Vagina (tissue), 2 donors: ENCODE measurements around the gene ADAMTS14. TPM values are rescaled to one million over a fixed set of nuclear protein-coding genes. Genes with fewer than 3 reads are reported as not detected.
"Not testable (repeated sequence)": the region's sequence is repeated elsewhere in the genome, so short reads cannot be mapped to it uniquely, and the experiment has no call there.

ENCODE experiments used
- DNase-seq, 2 donors: peaks; one replicate each; pipeline ENCODE4 v3.0.0-alpha.2; 2017; ENCODE audit errors: extremely low spot score in 2 of 2
- H3K27ac ChIP-seq: fragments of 200-600 bp; sonication (generic); one replicate; pipeline ENCODE4 v1.5.1; 2019
- H3K27me3 ChIP-seq: fragments of 200-600 bp; sonication (generic); one replicate; pipeline ENCODE4 v1.5.1; 2019
- H3K36me3 ChIP-seq, 2 donors: fragments of 200-600 bp; sonication (generic); one replicate each; pipeline ENCODE4 v1.5.1; 2017 to 2019
- H3K4me1 ChIP-seq: fragments of 200-600 bp; sonication (generic); one replicate; pipeline ENCODE4 v1.5.1; 2019
- H3K4me3 ChIP-seq, 2 donors: fragments of 200-600 bp; sonication (generic); 1 replicate in 1 of 2; 2 replicates in 1 of 2; pipeline ENCODE4 v1.5.1; 2016 to 2019
- H3K9me3 ChIP-seq: fragments of 200-600 bp; sonication (generic); one replicate; pipeline ENCODE4 v1.5.1; 2019
- POLR2A ChIP-seq, 2 donors: fragments of 450-650 bp; IDR thresholded peaks; one replicate each; pipeline ENCODE4 v1.6.1; 2017; ENCODE audit warnings: antibody characterized with exemption in 2 of 2, mild to moderate bottlenecking in 2 of 2, moderate library complexity in 2 of 2
- POLR2AphosphoS5 ChIP-seq, 2 donors: sonication (generic); formaldehyde crosslinking; IDR thresholded peaks; one replicate each; pipeline ENCODE4 v1.9.0; 2017; ENCODE audit warnings: antibody characterized with exemption in 2 of 2, mild to moderate bottlenecking in 2 of 2, low read depth in 1 of 2; ENCODE audit not compliant: insufficient read depth in 1 of 2
- intact Hi-C: fragments of 100-400 bp; cut with DNase I; formaldehyde crosslinking; loops from one replicate; pipeline ENCODE4 v1.15.1; 2023
- total RNA-seq: library from RNA; depleted of rRNA; stranded (reverse); fragments of >200 nt; gene quantifications from one replicate; pipeline ENCODE4 v1.2.3, GENCODE V29; 2016
- TF ChIP-seq, protein P1 (sequence below), 3 experiments: fragments of 450-650 bp in 2 of 3; fragments of 200-600 bp in 1 of 3; sonication (generic) in 1 of 3; IDR thresholded peaks; one replicate each; pipeline ENCODE4 v1.5.1; 2017 to 2019; ENCODE audit warnings: antibody characterized with exemption in 3 of 3, mild to moderate bottlenecking in 2 of 3, moderate library complexity in 2 of 3

Gene ADAMTS14
- total RNA-seq, 1 donor from 2014 or later, result not detected

DNA sequence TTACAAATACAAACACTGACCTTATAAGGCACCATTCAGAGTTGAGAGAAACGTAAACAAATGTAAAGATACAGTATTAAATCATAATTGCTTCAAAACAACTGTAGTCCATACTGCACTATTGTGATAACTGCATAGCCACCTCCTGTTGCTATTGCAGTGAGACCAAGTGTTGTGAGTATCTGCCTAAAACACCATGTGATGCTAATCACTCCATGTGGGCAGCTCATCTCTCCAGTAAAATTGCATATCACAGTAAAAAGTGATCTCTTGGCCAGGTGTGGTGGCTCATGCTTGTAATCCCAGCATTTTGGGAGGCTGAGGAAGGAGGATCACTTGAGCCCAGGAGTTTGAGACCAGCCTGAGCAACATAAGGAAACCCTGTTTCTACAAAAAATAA lies 43.0 kb upstream of the ADAMTS14 start:
- intact Hi-C loops, result no loop called here
- DNase-seq, result no peak
- TF ChIP-seq, protein P1, sequence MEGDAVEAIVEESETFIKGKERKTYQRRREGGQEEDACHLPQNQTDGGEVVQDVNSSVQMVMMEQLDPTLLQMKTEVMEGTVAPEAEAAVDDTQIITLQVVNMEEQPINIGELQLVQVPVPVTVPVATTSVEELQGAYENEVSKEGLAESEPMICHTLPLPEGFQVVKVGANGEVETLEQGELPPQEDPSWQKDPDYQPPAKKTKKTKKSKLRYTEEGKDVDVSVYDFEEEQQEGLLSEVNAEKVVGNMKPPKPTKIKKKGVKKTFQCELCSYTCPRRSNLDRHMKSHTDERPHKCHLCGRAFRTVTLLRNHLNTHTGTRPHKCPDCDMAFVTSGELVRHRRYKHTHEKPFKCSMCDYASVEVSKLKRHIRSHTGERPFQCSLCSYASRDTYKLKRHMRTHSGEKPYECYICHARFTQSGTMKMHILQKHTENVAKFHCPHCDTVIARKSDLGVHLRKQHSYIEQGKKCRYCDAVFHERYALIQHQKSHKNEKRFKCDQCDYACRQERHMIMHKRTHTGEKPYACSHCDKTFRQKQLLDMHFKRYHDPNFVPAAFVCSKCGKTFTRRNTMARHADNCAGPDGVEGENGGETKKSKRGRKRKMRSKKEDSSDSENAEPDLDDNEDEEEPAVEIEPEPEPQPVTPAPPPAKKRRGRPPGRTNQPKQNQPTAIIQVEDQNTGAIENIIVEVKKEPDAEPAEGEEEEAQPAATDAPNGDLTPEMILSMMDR (IDR thresholded peaks at IDR 0.05), result no peak
- TF ChIP-seq POLR2A (IDR thresholded peaks at IDR 0.05) (no peak), POLR2AphosphoS5 (IDR thresholded peaks at IDR 0.05; ENCODE audit: insufficient read depth in 1 of 2, low read depth in 1 of 2) (no peak)

DNA sequence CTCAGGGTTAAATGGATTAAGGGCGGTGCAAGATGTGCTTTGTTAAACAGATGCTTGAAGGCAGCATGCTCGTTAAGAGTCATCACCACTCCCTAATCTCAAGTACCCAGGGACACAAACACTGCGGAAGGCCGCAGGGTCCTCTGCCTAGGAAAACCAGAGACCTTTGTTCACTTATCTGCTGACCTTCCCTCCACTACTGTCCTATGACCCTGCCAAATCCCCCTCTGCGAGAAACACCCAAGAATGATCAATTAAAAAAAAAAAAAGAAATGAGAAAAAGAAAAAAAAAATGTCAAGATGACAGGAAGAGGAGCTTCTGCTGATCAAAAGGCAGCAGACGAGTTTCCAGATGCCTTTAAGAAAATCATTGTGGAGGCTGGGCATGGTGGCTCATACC lies 40.6 kb upstream of the ADAMTS14 start:
- H3K4me3 ChIP-seq, DNase-seq, intact Hi-C loops: not testable (repeated sequence)

More for the DNA sequence above, 43.0 kb upstream of the ADAMTS14 start:
- no peaks in the 10 kb centered on the region for H3K4me1 ChIP-seq
- no peaks in the 10 kb centered on the region for H3K9me3 ChIP-seq
- H3K27ac ChIP-seq, result no peak overlapping the region
- no peaks in the 10 kb centered on the region for H3K27me3 ChIP-seq
- H3K36me3 ChIP-seq, result no peaks in the 10 kb centered on the region
- H3K4me3 ChIP-seq, result no peak overlapping the region

DNA sequence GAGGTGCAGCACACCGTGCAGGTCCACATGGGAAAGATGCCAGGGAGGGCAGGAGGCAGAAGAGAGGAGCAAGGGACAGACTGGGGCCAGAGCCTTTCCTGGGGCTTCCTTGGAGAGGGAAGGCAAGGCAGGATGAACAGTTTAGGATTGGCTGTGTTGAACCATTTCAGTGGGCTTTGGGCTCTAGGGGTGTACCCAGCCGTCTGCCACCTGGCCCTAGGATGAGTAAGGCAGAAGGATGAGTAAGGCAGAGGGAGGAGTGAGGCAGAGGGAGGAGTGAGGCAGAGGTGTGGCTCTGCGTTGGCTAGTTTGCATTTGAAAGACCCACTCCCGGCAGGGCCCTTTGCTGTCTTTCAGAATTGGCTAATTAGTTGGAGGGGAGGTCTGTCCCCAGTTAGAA lies 38.3 kb upstream of the ADAMTS14 start:
- no peak for TF ChIP-seq POLR2AphosphoS5 (IDR thresholded peaks at IDR 0.05; ENCODE audit: insufficient read depth in 1 of 2, low read depth in 1 of 2)
- TF ChIP-seq, protein P1 (IDR thresholded peaks at IDR 0.05), result no peak
- TF ChIP-seq POLR2A (IDR thresholded peaks at IDR 0.05), result no peak
- no peak for DNase-seq
- H3K9me3 ChIP-seq, result no peaks in the 10 kb centered on the region
- H3K27ac ChIP-seq, result no peak overlapping the region
- intact Hi-C loops, result no loop called here
- H3K4me3 ChIP-seq, result no peak overlapping the region
- no peaks in the 10 kb centered on the region for H3K36me3 ChIP-seq
- H3K4me1 ChIP-seq, result no peaks in the 10 kb centered on the region
- H3K27me3 ChIP-seq, result no peaks in the 10 kb centered on the region

More for the DNA sequence above, 40.6 kb upstream of the ADAMTS14 start:
- not testable (repeated sequence) for H3K36me3 ChIP-seq, H3K27me3 ChIP-seq, H3K27ac ChIP-seq, H3K9me3 ChIP-seq, H3K4me1 ChIP-seq

DNA sequence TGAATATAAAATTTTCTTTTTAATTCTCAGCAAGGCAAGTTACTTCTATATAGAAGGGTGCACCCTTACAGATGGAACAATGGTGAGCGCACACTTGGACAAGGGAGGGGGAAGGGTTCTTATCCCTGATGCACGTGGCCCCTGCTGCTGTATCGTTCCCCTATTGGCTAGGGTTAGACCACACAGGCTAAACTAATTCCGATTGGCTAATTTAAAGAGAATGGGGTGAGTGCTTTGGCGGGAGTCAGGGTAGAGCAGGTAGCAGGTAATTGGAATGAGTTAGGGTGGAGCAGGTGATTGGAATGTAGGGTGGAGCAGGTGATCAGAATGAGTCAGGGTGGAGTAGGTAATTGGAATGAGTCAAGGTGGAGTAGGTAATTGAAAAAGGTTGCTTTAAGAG lies 37.8 kb upstream of the ADAMTS14 start:
- H3K4me3 ChIP-seq, intact Hi-C loops, H3K9me3 ChIP-seq, H3K27ac ChIP-seq, DNase-seq, H3K27me3 ChIP-seq, H3K36me3 ChIP-seq, H3K4me1 ChIP-seq: not testable (repeated sequence)

DNA sequence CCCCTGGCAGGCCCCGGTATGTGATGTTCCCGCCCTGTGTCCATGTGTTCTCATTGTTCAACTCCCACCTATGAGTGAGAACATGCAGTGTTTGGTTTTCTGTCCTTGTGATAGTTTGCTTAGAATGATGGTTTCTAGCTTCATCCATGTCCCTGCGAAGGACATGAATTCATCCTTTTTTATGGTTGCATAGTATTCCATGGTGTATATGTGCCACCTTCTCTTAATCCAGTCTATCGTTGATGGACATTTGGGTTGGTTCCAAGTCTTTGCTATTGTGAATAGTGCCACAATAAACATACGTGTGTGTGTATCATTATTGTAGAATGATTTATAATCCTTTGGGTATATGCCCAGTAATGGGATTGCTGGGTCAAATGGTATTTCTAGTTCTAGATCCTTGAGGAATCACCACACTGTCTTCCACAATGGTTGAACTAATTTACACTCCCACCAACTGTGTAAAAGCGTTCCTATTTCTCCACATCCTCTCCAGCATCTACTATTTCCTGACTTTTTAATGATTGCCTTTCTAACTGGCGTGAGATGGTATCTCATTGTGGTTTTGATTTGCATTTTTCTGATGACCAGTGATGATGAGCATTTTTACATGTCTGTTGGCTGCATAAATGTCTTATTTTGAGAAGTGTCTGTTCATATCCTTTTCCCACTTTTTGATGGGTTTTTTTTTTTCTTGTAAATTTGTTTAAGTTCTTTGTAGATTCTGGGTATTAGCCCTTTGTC lies 32.5 kb upstream of the ADAMTS14 start:
- intact Hi-C loops, H3K4me1 ChIP-seq, H3K27ac ChIP-seq, H3K36me3 ChIP-seq, H3K9me3 ChIP-seq, DNase-seq, H3K27me3 ChIP-seq, H3K4me3 ChIP-seq: not testable (repeated sequence)

DNA sequence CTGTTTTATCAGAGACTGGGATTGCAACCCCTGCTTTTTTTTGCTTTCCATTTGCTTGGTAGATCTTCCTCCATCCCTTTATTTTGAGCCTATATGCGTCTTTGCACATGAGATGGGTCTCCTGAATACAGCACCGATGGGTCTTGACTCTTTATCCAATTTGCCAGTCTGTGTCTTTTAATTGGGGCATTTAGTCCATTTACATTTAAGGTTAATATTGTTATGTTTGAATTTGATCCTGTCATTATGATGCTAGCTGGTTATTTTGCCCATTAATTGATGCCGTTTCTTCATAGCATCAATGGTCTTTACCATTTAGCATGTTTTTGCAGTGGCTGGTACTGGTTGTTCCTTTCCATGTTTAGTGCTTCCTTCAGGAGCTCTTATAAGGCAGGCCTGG lies 29.0 kb upstream of the ADAMTS14 start:
- H3K27ac ChIP-seq, H3K36me3 ChIP-seq, H3K27me3 ChIP-seq, DNase-seq, H3K9me3 ChIP-seq, intact Hi-C loops, H3K4me1 ChIP-seq, H3K4me3 ChIP-seq: not testable (repeated sequence)

DNA sequence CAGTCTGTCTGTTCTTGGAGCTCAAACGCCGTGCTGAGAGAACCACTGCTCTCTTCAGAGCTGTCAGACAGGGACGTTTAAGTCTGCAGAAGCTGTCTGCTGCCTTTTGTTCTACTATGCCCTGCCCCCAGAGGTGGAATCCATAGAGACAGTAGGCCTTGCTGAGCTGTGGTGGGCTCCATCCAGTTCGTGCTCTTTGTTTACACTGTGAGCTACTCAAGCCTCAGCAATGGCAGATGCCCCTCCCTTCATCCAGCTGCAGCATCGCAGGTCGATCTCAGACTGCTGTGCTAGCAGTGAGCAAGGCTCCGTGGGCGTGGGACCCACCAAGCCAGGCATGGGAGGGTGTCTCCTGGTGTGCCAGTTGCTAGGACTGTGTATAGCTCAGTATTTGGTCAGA lies 27.3 kb upstream of the ADAMTS14 start:
- intact Hi-C loops, DNase-seq, H3K27me3 ChIP-seq, H3K9me3 ChIP-seq, H3K4me3 ChIP-seq, H3K27ac ChIP-seq, H3K4me1 ChIP-seq, H3K36me3 ChIP-seq: not testable (repeated sequence)

DNA sequence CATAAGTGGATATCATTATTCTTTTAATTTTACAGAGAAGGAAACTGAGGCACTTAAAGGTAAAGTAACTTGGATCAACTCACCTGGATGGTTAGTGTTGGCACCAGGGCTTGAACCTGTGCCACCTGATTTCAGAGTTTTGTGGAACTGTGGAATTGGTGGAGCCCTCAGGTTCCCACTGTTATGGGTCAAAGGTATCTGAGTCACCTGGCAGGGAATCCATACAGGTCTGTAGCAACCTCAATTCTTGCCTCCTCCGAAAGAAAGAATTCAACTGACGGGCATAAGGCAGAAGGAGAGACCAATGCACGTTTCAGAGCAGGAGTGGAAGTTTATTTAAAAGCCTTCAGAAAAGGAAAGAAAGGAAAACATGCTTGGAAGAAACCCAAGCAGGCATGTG lies 25.2 kb upstream of the ADAMTS14 start:
- DNase-seq, result no peak
- Histone ChIP-seq H3K4me3 (no peak overlapping the region), H3K27me3 (no peaks in the 10 kb centered on the region), H3K36me3 (no peaks in the 10 kb centered on the region), H3K4me1 (no peaks in the 10 kb centered on the region), H3K27ac (no peak overlapping the region), H3K9me3 (peaks cover 10% of the 10 kb centered on the region)
- intact Hi-C loops, result no loop called here
- TF ChIP-seq, protein P1 (IDR thresholded peaks at IDR 0.05), result no peak
- TF ChIP-seq POLR2AphosphoS5 (IDR thresholded peaks at IDR 0.05; ENCODE audit: insufficient read depth in 1 of 2, low read depth in 1 of 2), result no peak
- TF ChIP-seq POLR2A (IDR thresholded peaks at IDR 0.05), result no peak
